Measurements from ENCODE around the gene C14orf119.
A peak's percentile ranks its signal among the peaks of the same experiment; 100 is the strongest.
"Not testable (repeated sequence)": the region's sequence is repeated elsewhere in the genome, so short reads cannot be mapped to it uniquely, and the experiment has no call there.

Gene C14orf119

DNA sequence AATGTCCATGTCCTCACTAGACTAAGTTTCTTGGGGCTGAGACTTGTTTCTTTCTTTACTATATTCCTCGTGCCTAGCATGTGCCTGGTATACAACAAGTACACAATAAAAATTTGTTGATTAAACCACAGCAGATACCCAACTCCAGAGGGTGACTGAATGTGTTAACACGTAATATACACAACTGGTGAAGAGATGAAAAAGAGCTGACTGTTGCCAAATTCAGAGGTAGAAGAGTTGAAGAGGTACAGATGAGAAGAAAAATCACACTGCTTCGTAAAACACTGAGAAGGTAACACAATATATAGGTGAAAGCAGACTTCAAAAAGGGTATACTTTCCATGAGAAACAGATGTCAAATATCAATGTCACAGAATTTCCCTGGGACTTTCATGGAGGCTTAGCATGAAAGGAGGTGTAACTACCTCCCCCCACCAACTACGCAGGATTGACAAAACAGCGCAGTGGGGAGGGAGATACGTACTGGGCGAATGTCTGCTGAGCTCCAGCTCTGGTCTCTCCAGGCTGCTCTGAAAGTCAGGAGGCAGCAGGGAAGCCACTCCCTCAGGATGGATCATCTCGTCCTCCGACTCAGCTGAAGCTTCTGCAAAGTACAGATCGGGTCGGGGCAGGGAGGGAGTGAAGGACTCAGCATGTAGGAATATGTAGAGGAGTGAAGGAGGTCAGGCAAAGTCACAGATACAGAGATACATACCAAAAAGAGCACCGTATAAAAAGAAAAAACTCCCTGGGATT, 5.6 kb upstream of the C14orf119 start:
- no peak for DNase-seq (ENCODE audit: low read depth in 2 of 2)

DNA sequence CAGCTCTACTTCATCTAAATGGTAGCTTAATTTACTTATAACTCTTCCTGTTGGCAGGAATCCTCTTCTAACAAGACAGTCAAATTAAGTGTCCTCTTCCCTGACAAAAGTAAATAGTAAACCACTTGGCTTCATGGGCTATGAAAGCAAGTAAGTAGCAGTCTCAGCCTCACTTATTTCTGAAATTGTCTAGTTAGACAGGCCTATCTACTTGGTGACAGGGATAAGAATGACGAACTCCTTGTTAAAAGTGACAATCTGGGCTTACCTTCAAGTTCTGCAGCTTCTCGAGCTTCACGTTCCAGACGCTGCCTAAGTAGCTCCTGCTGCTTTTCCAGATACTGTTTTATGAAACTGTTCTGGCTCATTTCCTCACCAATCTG, 5.1 kb upstream of the C14orf119 start:
- DNase-seq (ENCODE audit: low read depth in 2 of 2): no peak

DNA sequence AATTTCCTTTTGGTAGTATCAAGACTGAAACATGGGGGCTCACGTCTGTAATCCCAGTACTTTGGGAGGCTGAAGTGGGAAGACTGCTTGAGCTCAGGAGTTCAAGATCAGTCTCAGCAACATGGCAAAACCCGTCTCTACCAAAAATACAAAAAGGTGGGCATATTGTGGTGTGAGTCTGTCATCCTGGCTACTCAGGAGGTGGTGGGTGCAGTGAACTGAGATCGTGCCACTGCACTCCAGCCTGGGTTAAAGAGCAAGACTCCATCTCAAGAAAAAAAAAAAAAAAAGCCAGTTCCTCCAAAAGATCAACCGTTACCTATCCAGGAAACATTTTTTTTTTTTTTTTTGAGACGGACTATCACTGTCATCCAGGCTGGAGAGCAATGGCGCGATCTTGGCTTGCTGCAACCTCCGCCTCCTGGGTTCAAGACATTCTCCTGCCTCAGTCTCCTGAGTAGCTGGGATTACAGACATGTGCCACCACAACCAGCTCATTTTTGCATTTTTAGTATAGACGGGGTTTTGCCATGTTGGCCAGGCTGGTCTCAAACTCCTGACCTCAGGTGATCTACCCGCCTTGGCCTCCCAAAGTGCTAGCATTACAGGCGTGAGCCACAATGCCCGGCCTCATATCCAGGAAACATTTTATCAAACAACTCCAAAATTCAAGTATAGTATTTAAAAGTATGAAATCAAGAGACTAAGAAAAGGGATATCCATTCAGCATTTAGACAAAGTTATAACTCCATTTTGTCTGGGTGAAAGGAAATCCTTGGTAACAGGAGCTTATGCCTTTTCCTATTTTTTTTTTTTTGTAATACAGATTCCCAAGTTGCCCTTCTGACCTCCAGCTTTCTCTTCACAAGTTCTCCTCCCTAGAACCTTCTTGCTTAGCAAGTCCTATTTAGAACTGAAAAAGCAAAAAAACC, 3.7 kb upstream of the C14orf119 start:
- no peak for DNase-seq (ENCODE audit: low read depth in 2 of 2)

DNA sequence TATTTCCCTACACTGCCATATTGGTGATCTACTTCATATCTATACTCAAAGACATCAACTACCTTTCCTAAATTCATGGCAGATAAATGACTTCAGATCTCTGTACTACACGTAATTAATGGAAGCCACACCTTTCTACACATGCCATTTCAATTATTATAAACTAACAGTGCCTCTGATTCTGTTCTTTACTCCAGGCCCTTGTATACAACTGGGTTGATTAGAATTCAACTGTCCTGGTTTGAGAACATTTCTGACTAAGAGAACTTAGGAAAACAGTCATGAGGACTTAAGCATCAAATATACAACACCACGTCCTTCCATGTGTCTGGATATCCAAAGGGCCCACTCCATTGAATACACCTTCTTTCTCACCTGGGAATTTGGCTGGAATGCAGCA, 2.2 kb upstream of the C14orf119 start:
- DNase-seq (ENCODE audit: low read depth in 2 of 2): no peak

DNA sequence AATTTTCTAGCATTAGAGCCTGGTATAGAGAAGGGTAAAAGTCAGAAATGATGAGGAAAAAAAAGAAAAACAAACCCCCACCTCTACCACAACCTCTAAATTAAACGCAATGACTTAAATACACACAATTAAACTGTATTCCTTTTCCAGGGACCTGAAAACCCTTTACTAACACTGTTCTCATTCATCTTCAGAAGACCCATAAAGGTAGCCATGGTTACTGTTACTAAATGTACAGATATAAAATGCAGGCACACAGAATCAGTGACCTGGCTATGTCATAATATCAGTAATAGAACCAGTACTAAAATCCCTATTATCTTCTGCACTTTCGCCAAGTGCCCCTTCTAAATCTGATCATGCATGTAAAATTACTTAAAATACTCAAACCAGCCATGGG, 1.8 kb upstream of the C14orf119 start:
- DNase-seq (ENCODE audit: low read depth in 2 of 2): no peak

DNA sequence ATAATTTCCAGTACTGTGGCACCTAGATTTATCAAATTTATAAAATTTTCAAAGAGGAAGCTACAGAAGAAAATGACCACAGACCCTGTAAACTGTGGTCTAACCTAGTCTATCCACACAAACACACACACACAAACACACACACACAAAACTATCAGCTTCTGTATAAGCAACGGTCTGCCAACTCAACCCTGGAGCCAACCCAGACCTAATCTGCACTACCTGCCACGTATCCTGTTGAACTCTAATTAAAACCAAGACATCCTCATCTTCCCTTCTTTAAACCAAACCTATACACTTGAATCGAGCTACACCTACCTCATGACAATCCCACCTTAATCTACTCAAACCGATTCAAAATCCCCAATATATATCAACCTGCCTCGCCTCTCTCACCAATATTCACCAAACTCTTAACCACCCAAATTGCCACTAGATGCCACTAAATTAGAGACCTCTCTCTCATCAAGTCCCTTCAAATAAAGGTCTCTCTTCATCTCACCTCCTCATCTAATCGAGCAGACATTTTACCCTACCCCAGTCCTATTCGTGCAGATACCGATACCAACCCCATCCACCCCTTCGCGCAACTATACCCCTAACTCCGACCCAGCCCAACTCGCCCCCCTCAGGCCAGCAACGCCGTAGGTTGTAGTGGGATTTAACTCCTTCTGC, 1.2 kb upstream of the C14orf119 start:
- DNase-seq (ENCODE audit: low read depth in 2 of 2): no peak

DNA sequence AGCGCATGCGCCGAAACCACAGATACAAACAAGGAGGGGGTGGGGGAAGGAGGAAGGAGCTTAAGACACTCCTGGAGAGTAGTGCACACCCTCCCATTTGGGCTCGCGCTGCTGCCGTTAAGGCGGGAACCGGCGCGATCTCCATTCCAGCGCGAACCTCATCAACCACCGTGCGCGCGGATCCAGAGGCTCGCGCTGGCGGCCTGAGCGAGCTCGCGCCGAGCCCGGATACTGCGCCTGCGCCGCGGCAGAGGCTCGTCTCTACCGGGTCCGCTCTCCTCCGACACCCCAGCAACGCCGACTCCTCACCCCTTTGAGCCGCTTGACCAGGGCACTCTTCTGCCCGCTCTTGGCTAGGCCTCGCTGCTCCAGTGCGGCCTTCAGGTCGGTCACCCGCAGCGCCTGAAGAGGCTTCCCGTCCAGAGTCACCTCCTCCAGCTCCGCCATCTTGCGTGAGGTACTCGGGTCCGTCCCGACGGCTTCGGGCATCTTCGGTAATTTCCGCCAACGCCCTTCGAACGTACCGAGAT, 574 bp upstream of the C14orf119 start, which contains the start of gene ACIN1:
TSS of gene ACIN1 (minus strand) at position 471 of the 530 bp plus-strand sequence. CDS start at position 447, 24 bp downstream.
- DNase-seq (ENCODE audit: low read depth in 2 of 2): peak; percentile 66 to 68

DNA sequence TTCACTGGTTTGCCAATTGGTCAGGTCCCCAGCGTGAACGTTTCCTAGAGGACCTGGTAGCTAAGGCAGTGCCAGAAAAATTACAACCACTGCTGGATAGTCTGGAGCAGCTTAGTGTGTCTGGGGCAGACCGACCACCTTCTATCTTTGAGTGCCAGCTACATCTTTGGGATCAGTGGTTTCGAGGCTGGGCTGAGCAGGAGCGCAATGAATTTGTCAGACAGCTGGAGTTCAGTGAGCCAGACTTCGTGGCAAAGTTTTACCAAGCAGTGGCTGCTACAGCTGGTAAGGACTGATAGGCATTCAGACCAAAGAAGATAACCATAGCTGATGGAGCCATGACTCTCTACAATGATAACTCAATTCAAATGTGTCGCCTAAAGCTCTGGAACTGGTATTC, 2.5 kb downstream of the C14orf119 start:
- no peak for DNase-seq (ENCODE audit: low read depth in 2 of 2)

DNA sequence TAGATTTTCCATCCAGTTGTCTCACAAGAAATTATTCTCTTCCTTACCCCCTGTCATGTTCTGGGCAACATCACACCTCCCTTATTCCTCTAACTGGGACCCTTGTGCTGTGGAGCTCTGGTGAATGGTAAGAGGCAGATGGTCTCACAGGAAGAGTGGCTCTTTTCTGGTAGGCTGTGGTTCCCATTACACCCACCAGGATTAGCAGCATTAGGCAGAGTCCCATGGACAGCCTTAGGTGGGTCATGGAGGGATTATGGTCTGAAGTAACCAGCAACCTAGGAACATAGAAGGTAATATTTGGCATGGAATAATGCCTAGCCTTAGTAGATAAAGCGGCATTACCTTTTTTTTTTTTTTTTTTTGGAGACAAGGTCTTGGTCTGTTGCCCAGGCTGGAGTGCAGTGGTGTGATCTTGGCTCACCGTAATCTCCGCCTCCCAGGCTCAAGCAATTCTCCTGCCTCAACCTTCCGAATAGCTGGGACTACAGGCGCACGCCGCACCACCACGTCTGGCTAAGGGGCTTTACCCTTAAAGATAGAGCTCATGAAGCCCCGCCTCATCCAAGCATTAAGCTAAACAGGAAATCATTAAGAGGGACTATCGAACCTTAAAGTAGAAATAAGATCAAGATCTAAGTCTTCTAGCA, 4.0 kb downstream of the C14orf119 start:
- no peak for DNase-seq (ENCODE audit: low read depth in 2 of 2)

DNA sequence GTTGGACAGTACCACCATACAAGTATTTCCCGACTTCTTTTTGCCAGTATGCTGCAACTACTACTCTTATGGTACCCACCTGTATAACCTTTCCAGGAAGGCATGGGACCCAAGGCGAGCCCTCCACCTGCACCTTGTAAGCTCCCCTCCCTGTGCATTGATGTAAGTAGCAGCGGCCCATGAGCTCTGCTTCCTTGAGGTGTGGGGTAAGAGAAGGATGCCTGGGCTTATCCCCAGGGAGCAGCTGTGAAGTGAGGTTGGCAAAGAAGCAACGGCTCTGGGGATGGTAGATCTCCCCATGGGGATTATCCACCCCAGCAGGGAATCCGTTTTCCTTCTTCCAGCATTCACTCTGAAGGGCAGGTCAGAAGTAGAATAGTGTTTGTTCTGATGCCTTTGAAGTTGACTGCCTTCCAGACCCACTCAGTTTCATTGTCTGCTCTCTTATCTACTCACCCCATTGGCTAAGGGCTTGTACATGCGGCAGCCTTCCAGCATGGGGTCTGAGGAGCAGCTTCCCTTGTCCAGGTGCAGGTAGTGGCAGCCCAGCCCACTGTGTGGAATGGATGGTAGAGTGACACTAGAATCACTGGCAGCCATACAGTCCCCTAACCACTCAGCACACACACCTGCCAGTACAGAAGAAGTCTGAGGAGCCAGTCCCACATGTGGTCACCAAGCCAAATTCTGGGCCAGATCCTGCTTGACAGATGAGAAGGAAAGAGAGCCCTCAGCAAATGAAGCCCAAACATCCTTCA, 6.1 kb downstream of the C14orf119 start:
- no peak for DNase-seq (ENCODE audit: low read depth in 2 of 2)

DNA sequence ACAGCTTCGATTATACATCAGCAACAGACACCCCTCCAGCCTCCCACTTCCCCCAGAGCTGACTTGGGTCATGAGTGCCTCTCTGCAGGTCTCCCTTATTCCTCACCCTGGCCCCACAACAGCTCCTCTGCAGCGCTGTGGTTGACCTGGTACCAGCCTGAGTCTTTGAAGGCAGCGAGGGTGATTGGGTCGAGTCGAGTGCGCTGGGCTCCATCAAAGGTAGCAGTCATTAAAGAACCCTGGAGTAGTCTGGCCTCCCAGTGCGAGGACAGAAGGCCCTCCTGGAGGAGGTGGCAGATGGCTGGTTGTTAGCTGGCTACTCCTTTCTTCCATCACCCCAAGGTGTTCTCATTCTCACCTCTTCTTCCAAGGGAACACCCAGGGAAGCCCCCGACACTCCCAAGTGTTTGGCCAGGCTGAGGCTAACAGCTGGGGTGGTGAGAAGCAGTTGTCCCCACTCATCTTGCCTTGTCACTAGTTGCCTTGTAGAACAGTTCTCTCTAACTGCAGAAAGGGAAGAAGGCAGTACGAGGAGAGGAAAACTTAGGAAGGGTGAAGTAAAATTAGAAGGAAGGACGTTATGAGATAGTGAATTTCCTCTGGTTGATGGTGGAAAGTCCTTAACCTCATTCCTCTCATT, 6.8 kb downstream of the C14orf119 start:
- DNase-seq (ENCODE audit: low read depth in 2 of 2): no peak

DNA sequence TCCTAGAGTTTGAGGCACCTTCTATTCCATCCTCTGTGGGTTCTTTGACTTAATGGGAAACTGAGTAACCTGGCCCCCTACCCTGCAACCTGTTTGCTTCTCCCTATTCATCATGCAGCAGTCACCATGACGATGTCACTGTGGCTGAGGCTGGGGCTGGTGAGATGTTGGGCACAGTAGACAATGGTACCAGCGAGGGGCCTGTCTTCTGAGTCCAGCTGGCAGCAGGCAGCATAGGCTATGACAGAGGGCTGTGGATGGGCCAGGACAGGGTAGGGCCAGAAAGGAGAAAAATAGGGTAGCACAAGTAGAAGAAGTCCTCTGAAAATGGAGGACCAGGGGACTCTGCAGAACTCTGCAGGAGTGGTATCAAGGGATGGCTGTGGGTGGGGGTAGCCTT, 7.5 kb downstream of the C14orf119 start:
- no peak for DNase-seq (ENCODE audit: low read depth in 2 of 2)

DNA sequence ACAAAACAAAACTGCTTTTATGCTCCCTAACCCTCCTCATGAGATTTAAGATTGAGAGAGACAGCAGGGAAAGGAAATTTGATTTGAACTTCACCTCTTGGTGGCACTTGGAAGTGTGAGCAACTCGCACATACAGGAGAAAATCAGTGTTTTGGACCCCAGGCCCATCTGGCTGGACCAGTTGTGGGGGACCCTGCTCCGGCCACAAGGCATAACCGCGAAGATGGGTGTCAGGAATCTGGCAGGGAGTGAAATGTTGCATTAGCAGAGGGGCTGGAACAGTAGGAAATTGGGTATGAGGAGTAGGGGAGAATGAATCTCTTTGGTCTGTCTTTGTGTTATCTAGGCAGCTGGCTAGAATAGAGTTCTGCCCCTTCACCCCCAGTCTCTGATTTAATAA, 8.3 kb downstream of the C14orf119 start:
- no peak for DNase-seq (ENCODE audit: low read depth in 2 of 2)

DNA sequence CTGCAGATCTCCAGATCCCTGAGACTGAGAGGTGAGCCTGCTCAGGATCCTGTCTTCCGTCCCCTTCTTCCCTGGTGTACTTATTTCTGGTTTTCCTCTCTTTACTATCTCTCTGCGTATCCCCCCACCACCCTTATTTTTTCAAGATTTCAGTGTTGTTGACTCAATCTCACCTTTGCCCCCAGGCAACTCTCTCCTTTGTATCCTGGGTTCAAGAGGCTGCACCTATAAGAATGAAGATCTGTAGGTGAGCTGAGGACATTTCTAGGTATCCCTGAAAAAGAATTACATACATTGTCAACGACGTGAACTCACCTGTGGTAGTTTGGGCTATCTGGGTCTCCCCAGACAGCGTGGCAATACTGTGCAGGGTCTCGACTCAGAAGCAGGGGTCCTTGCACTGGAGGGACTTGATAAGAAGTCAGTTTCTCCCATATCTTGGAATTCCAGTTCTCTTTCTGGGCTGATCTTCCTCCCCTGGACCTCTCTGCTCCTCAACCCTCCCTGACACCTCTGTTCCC, 8.8 kb downstream of the C14orf119 start:
- no peak for DNase-seq (ENCODE audit: low read depth in 2 of 2)

DNA sequence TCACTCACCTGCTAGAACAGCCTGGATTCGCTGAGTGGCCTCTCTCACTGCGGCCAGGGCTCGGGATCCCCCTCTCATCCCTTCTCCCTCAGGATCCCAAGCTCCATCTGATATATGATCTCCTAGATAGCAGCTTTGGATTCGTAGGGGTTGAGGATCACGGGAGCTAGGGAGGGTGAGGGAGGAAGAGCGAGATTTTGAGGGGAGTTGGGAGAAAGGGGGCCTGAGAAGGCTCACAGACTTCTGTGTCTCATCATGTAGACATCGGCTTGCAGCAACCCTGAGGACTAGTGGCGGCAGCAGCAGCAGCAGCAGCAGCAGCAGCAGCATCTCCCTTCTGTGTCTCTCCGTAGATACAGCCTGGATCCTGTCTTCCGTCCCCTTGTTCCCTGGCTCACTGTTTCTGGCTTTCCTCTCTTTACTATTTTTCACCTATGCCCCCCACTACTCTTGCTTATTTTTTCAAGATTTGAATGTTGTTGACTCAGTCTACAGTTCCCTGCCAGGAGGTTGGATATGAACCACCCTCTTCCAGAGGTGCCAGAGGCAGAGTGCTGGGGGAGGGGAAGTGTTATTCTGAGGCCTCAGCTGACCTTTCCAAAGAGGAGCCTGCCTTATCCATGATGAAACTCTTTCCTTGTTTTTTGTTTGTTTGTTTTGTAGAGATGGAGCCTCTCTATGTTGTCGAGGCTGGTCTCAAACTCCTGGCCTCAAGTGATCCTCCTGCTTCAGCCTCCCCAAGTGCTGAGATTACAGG, 9.5 kb downstream of the C14orf119 start, which contains the start of gene CIROP:
TSS of gene CIROP (minus strand) at position 399 of the 757 bp plus-strand sequence. CDS start at position 330, 69 bp downstream.
- DNase-seq (ENCODE audit: low read depth in 2 of 2): no peak

DNA sequence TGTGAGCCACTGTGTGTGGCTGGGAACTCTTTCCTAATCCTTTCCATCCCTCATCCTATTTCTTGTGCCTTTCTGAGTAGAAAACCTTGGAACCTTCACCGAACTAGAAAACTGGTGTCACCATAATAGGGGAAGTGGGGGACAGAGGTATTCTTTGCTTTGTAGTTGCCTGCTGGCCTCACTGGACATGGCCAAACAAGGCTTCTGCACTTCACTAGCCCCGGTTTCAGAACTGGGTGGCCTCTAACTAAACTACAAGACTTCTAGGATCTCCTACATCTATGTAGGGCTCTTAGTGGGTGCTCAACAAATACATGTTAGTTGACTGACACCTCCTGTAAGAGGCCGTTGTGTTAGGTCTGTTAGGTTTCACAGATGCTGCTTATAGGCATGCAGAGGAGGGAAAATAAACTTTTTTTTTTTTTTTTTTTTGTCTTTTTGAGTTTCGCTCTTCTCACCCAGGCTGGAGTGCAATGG, 10.1 kb downstream of the C14orf119 start:
- DNase-seq (ENCODE audit: low read depth in 2 of 2): no peak

DNA sequence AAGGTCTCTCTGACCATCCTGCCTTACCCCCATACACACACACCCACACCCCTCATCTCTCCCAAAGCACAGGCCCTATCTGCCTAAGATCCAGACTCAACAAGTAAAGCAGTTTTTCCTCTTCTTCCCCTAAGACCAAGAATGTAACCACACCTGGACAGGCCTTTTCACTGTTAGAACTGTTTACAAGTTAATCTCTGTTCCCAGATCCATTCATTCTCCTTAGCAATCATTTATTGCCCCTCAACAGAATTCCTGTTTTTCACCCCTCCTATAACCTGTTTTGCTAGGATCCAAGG, 11.4 kb downstream of the C14orf119 start:
- no peak for DNase-seq (ENCODE audit: low read depth in 2 of 2)

DNA sequence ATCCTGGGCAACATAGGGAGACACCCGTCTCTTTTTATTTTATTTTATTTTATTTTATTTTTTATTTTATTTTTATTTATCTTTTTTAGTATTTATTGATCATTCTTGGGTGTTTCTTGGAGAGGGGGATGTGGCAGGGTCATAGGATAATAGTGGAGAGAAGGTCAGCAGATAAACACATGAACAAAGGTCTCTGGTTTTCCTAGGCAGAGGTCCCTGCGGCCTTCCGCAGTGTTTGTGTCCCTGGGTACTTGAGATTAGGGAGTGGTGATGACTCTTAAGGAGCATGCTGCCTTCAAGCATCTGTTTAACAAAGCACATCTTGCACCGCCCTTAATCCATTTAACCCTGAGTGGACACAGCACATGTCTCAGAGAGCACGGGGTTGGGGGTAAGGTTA, 12.3 kb downstream of the C14orf119 start:
- not testable (repeated sequence) for DNase-seq (ENCODE audit: low read depth in 2 of 2)

DNA sequence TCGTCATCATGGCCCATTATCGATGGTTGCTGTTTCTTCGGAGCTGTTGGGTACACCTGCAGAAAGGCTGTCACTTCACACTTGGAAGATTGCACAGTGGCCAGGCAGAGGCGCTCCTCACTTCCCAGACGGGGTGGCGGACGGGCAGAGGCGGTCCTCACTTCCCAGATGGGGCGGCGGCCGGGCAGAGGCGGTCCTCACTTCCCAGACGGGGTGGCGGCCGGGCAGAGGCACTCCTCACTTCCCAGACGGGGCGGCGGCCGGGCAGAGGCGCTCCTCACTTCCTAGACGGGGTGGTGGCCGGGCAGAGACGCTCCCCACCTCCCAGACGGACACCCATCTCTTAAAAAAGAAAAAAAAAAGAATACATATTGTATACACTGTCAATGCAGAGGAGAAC, 12.9 kb downstream of the C14orf119 start:
- not testable (repeated sequence) for DNase-seq (ENCODE audit: low read depth in 2 of 2)
